Measurements from ENCODE around the gene ZSCAN26. TPM values are rescaled to one million over a fixed set of nuclear protein-coding genes. Genes with fewer than 3 reads are reported as not detected.
A peak's percentile ranks its signal among the peaks of the same experiment; 100 is the strongest.

Gene ZSCAN26
- total RNA-seq, 1 experiment from 2014 or later = 6.6 TPM

DNA sequence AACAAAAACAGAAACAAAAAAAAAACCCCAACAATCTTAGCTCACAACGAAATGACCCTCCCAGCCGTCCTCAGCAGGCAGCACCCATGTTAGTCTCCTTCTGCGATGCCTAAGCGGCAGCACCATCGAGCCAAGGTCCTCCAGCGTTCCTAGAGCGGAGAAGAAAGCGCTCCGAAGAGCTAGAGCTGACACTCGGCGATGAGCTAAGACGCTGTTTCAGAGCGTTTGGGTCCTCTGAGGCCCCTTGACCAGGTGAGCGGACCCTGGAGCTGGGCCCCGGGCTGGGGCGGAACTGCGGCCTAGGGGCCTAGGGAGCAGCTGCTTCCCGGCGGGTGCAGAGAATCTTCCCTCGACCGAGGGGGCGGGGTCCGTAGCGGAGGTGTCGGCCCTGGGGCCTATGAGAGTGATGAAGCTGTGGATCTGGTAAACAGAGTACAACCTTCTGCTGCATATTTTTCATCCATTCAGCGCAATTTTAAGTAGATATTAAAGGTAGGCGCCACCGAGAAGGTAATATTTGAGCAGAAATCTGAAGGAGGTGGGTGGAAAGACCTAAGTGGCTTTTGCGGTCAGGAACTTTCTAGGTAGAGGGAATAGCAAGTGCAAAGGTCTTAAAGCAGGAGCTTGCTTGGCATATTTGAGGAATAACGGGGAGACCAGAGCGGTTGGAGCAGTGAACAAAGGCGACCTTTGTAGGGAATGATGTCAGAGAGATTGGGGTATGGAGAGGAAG, at the start of gene ZSCAN26 (continued):
- TF ChIP-seq, protein P1, sequence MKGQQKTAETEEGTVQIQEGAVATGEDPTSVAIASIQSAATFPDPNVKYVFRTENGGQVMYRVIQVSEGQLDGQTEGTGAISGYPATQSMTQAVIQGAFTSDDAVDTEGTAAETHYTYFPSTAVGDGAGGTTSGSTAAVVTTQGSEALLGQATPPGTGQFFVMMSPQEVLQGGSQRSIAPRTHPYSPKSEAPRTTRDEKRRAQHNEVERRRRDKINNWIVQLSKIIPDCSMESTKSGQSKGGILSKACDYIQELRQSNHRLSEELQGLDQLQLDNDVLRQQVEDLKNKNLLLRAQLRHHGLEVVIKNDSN (CRISPR knock-in tag; IDR thresholded peaks at IDR 0.05) = peak; percentile 45; the same call in 1 of the 2 replicates
- TF ChIP-seq SMAD3 (CRISPR knock-in tag; IDR thresholded peaks at IDR 0.05; ENCODE audit: borderline replicate concordance) (0 out of 2 replicates have a peak, but pooled peaks have one; percentile 27), E2F4 (CRISPR knock-in tag; IDR thresholded peaks at IDR 0.05; ENCODE audit: borderline replicate concordance, low read depth) (no peak), NFE2L1 (CRISPR knock-in tag; IDR thresholded peaks at IDR 0.05) (0 out of 2 replicates have a peak, but pooled peaks have one; percentile 47), KAT7 (CRISPR knock-in tag; IDR thresholded peaks at IDR 0.05; ENCODE audit: borderline replicate concordance) (no peak)
- TF ChIP-seq, protein P2, sequence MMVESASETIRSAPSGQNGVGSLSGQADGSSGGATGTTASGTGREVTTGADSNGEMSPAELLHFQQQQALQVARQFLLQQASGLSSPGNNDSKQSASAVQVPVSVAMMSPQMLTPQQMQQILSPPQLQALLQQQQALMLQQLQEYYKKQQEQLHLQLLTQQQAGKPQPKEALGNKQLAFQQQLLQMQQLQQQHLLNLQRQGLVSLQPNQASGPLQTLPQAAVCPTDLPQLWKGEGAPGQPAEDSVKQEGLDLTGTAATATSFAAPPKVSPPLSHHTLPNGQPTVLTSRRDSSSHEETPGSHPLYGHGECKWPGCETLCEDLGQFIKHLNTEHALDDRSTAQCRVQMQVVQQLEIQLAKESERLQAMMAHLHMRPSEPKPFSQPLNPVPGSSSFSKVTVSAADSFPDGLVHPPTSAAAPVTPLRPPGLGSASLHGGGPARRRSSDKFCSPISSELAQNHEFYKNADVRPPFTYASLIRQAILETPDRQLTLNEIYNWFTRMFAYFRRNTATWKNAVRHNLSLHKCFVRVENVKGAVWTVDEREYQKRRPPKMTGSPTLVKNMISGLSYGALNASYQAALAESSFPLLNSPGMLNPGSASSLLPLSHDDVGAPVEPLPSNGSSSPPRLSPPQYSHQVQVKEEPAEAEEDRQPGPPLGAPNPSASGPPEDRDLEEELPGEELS (CRISPR knock-in tag; IDR thresholded peaks at IDR 0.05) = 0 out of 2 replicates have a peak, but pooled peaks have one; percentile 29

DNA sequence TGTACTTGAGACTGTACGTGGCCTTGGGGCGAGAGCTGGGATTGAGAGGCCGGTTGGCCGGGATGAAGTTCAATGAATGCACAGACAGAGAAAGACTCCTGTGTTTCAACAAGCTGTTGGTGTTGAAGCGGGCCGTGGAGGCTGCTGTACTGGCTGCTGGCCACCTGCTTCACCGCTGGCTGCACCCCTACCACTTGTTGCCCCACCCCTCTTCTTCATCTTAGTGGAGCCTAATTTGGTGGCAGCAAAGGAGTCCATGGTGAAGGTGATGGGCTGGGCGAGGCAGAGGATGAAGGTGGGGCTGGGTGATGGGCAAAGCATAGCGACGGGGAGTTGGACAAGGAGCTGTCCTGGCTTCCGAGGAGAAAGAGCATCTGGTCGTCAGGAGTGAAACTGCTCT, 49.1 kb upstream of the ZSCAN26 start:
- TF ChIP-seq FOXJ3 (CRISPR knock-in tag; IDR thresholded peaks at IDR 0.05; ENCODE audit: borderline replicate concordance) (0 out of 2 replicates have a peak, but pooled peaks have one; percentile 33), CREM (CRISPR knock-in tag; IDR thresholded peaks at IDR 0.05) (no peak)
- POLR2A ChIA-PET = interaction anchor here (0.7 to 1.3 kb wide), 3 partner anchors 80 to 181 kb away, joined by 3 read pairs; partner anchors contain the start of gene ZSCAN12
- no peaks in the 10 kb centered on the region for H3K9me3 Mint-ChIP-seq
- H3K27me3 Mint-ChIP-seq (ENCODE audit: low read depth) = peaks cover 94% of the 10 kb centered on the region
- H3K4me3 Mint-ChIP-seq = peak overlapping the region; percentile 71
- H3K4me1 Mint-ChIP-seq = peaks cover 31% of the 10 kb centered on the region
- ATAC-seq (no peak), DNase-seq (ENCODE audit: low spot score) (no peak)
- H3K36me3 Mint-ChIP-seq = no peaks in the 10 kb centered on the region
- no peak overlapping the region for H3K27ac Mint-ChIP-seq
- CTCF ChIA-PET = interaction anchor here (1.4 to 1.8 kb wide), 4 partner anchors 35 to 138 kb away, joined by 3 to 10 read pairs (median 6); partner anchors contain the start of genes ZKSCAN8 and ZSCAN26

DNA sequence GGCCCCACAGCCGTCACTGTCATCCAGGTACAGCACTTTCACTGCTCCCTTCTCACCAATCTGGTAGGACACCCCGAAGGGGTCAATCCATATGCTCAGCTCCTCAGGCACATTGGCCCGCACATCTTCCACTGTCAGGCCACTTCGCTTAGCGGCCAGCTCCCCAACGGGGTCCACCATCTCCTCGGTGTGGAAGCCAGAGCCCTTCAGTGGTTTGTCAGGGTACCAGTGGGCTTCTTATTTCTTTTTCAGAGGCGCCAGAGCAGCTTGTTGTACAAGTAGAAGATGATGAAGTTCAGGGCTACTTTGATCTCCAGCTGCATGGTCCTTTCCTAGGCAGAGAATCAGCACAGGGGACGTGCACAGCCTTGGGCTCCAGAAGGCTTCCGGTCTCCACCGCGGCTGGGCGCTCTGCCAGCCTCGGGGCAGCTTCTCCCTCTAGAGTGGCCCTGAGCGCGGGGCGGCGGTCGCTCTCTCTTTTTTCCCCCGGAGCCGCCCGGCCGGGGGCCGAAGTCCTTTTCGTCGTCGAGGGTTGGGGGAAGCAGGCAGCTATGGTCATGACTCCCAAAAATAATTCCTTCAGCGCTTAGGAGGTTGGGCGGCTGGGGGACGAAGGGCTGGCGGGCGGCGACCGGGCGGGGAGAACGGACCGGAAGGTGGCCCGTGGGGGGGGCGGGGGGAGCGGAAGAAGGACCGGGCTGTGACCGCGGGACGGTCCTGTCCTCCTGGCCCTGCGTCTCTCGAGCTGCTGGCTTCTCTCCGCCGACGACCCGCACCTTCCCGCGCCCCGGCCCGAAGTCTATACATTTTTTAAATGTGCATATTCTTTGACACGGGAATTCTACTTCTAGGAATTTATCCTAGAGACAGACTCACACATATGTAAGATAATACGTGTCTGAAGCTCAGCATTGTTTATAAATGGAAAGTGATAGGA, 48.4 kb upstream of the ZSCAN26 start:
- POLR2A ChIA-PET = interaction anchor here (0.7 to 1.3 kb wide), 3 partner anchors 81 to 180 kb away, joined by 3 read pairs; partner anchors contain the start of gene ZSCAN12
- CTCF ChIA-PET = interaction anchor here (0.7 to 1.8 kb wide), 5 partner anchors 35 to 137 kb away, joined by 3 to 10 read pairs (median 4); partner anchors contain the start of genes ZKSCAN8 and ZSCAN26
- peaks cover 94% of the 10 kb centered on the region for H3K27me3 Mint-ChIP-seq (ENCODE audit: low read depth)
- no peak for TF ChIP-seq SMAD3 (CRISPR knock-in tag; IDR thresholded peaks at IDR 0.05; ENCODE audit: borderline replicate concordance)
- TF ChIP-seq SMAD4 (CRISPR knock-in tag; IDR thresholded peaks at IDR 0.05) = no peak
- TF ChIP-seq MAX (CRISPR knock-in tag; IDR thresholded peaks at IDR 0.05) = peak; percentile 84; the same call in 1 of the 2 replicates
- TF ChIP-seq ZNF138 (CRISPR knock-in tag; conservative IDR thresholded peaks at IDR 0.05) = no peak
- TF ChIP-seq GABPB1 (CRISPR knock-in tag; IDR thresholded peaks at IDR 0.05) = peak; percentile 5; the same call in 1 of the 2 replicates
- TF ChIP-seq, protein P3, sequence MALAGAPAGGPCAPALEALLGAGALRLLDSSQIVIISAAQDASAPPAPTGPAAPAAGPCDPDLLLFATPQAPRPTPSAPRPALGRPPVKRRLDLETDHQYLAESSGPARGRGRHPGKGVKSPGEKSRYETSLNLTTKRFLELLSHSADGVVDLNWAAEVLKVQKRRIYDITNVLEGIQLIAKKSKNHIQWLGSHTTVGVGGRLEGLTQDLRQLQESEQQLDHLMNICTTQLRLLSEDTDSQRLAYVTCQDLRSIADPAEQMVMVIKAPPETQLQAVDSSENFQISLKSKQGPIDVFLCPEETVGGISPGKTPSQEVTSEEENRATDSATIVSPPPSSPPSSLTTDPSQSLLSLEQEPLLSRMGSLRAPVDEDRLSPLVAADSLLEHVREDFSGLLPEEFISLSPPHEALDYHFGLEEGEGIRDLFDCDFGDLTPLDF (CRISPR knock-in tag; IDR thresholded peaks at IDR 0.05) = 0 out of 2 replicates have a peak, but pooled peaks have one; percentile 48
- no peak for TF ChIP-seq TCF7 (CRISPR knock-in tag; IDR thresholded peaks at IDR 0.05; ENCODE audit: low read depth)
- no peak for TF ChIP-seq CDX4 (CRISPR knock-in tag; IDR thresholded peaks at IDR 0.05; ENCODE audit: borderline replicate concordance)
- no peak for TF ChIP-seq PRDM15 (CRISPR knock-in tag; IDR thresholded peaks at IDR 0.05)

More for the DNA sequence above, 48.4 kb upstream of the ZSCAN26 start:
- Mint-ChIP-seq H3K9me3 (no peaks in the 10 kb centered on the region), H3K4me1 (peaks cover 24% of the 10 kb centered on the region), H3K27ac (no peak overlapping the region), H3K36me3 (no peaks in the 10 kb centered on the region), H3K4me3 (peak overlapping the region; percentile 71)
- ATAC-seq (peak; percentile 85), DNase-seq (ENCODE audit: low spot score) (peak; percentile 54)

Data from WTC11 (cell line).